ENCODE results near the gene GRIP2.
A peak's percentile ranks its signal among the peaks of the same experiment; 100 is the strongest.

The GRIP2 gene

DNA sequence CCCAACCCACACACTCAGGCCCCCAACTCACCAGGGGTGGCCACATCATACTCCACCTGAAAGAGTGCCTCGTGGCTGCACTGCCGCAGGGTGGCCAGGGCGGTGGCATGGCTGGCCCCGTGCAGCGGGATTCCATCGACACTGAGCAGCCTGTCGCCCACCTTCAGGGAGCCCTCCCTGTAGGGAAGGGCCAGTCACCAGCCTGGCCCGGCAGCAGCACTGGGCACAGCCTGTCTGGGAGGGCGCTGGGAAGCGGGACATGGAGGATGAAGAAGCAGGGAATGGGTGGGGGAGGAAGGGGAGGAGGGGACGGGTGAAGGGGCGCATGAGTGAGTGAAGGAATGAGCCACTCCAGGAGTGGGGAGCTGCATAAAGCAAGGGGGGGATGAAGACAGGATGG is 18.5 kb downstream of the GRIP2 start:
- peaks cover 0 to 39% (median 5%) of the 10 kb centered on the region in 4 donors for H3K4me1 ChIP-seq
- intact Hi-C loops (cut with DNase I; ENCODE audit: low total_unique reads), result no loop called here
- H3K9me3 ChIP-seq, result no peaks in the 10 kb centered on the region
- peak in 1 of 2 donors; percentile 61 for DNase-seq
- peak overlapping the region in 1 of 2 donors; percentile 55 for H3K27ac ChIP-seq
- no peaks in the 10 kb centered on the region for H3K27me3 ChIP-seq
- TF ChIP-seq, protein P1, sequence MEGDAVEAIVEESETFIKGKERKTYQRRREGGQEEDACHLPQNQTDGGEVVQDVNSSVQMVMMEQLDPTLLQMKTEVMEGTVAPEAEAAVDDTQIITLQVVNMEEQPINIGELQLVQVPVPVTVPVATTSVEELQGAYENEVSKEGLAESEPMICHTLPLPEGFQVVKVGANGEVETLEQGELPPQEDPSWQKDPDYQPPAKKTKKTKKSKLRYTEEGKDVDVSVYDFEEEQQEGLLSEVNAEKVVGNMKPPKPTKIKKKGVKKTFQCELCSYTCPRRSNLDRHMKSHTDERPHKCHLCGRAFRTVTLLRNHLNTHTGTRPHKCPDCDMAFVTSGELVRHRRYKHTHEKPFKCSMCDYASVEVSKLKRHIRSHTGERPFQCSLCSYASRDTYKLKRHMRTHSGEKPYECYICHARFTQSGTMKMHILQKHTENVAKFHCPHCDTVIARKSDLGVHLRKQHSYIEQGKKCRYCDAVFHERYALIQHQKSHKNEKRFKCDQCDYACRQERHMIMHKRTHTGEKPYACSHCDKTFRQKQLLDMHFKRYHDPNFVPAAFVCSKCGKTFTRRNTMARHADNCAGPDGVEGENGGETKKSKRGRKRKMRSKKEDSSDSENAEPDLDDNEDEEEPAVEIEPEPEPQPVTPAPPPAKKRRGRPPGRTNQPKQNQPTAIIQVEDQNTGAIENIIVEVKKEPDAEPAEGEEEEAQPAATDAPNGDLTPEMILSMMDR (IDR thresholded peaks at IDR 0.05), result no peak
- H3K4me3 ChIP-seq, result no peak overlapping the region
- H3K36me3 ChIP-seq, result no peaks in the 10 kb centered on the region

- no peaks in the 10 kb centered on the region for H3K36me3 ChIP-seq
- H3K4me3 ChIP-seq, result no peak overlapping the region
- H3K27me3 ChIP-seq, result no peaks in the 10 kb centered on the region
- DNase-seq, result peak in 1 of 2 donors; percentile 39
- intact Hi-C loops (cut with DNase I; ENCODE audit: low total_unique reads), result no loop called here
- TF ChIP-seq, protein P1 (IDR thresholded peaks at IDR 0.05), result no peak
- H3K27ac ChIP-seq, result no peak overlapping the region
- H3K9me3 ChIP-seq, result no peaks in the 10 kb centered on the region
- peaks cover 0 to 39% (median 5%) of the 10 kb centered on the region in 4 donors for H3K4me1 ChIP-seq
Observed at GRCh38 chr3:14520967-14521366, 19.2 kb downstream of the GRIP2 start.

- Histone ChIP-seq H3K27ac (no peak overlapping the region), H3K9me3 (no peaks in the 10 kb centered on the region), H3K36me3 (no peaks in the 10 kb centered on the region), H3K4me1 (peaks cover 0 to 35% (median 5%) of the 10 kb centered on the region in 4 donors), H3K27me3 (no peaks in the 10 kb centered on the region), H3K4me3 (no peak overlapping the region)
- intact Hi-C loops (cut with DNase I; ENCODE audit: low total_unique reads), result no loop called here
- TF ChIP-seq, protein P1 (IDR thresholded peaks at IDR 0.05), result no peak
- DNase-seq, result peak in 1 of 2 donors; percentile 51
Observed at GRCh38 chr3:14520149-14520548, 20.0 kb downstream of the GRIP2 start.

GRCh38 chr3:14519406-14519805 is 20.7 kb downstream of the GRIP2 start:
- intact Hi-C loops (cut with DNase I; ENCODE audit: low total_unique reads), result no loop called here

DNA sequence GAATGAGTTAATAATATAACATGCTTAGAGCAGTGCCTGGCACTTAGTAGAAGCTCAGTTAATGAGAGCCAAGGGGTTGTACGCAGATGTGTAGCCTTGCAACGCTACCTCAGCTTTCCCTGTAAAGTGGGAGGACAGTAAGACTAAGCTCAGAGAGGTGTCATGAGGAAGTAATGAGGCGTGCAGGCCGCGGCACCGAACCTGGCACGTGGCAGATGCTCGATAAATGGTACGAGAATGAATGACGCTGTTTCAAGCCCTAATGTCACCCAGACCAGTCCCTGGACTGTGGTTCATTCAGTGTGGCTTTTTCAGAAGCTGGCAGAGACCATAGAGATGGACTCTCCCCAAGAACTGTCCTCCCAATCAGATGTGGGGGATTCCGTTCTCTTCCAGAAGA is 21.2 kb downstream of the GRIP2 start:
- no peak overlapping the region for H3K27ac ChIP-seq
- H3K9me3 ChIP-seq, result no peaks in the 10 kb centered on the region
- TF ChIP-seq, protein P1 (IDR thresholded peaks at IDR 0.05), result no peak
- H3K27me3 ChIP-seq, result no peaks in the 10 kb centered on the region
- intact Hi-C loops (cut with DNase I; ENCODE audit: low total_unique reads), result no loop called here
- H3K4me3 ChIP-seq, result no peak overlapping the region
- DNase-seq, result peak in 1 of 2 donors; percentile 23
- H3K4me1 ChIP-seq, result peaks cover 0 to 24% (median 5%) of the 10 kb centered on the region in 4 donors
- no peaks in the 10 kb centered on the region for H3K36me3 ChIP-seq

More at GRCh38 chr3:14519406-14519805, 20.7 kb downstream of the GRIP2 start:
- no peaks in the 10 kb centered on the region for H3K36me3 ChIP-seq
- no peak overlapping the region for H3K27ac ChIP-seq
- H3K27me3 ChIP-seq, result no peaks in the 10 kb centered on the region
- no peaks in the 10 kb centered on the region for H3K9me3 ChIP-seq
- H3K4me1 ChIP-seq, result peaks cover 0 to 29% (median 5%) of the 10 kb centered on the region in 4 donors
- peak in 1 of 2 donors; percentile 38 for DNase-seq
- H3K4me3 ChIP-seq, result no peak overlapping the region
- TF ChIP-seq, protein P1 (IDR thresholded peaks at IDR 0.05), result no peak

DNA sequence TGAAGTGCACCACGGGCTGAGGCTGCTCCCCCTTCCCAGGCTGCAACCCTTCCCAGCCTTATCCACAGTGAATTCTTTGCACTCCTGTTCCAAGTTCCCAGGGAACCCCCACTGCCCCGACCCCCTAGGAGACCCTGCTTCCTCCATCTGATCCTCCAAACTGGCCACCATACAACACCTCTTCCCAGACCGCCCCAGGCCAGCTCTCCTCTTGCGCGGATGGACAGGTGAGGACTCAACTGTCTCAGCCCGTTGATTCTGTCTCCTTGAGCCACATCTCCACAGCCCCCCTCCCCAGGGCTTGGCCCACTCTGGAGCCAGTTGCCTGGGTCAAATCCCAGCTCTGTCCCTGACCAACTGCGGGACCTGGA is 21.7 kb downstream of the GRIP2 start:
- intact Hi-C loops (cut with DNase I; ENCODE audit: low total_unique reads), result no loop called here
- Histone ChIP-seq H3K27ac (no peak overlapping the region), H3K4me3 (no peak overlapping the region), H3K27me3 (no peaks in the 10 kb centered on the region), H3K36me3 (no peaks in the 10 kb centered on the region), H3K4me1 (peaks cover 0 to 19% (median 5%) of the 10 kb centered on the region in 4 donors), H3K9me3 (no peaks in the 10 kb centered on the region)
- peak in 1 of 2 donors; percentile 58 for DNase-seq
- TF ChIP-seq, protein P1 (IDR thresholded peaks at IDR 0.05), result no peak

Measured in tibial artery (tissue), 4 donors.